ENCODE results near the gene BEST2.
"Not testable (repeated sequence)": the region's sequence is repeated elsewhere in the genome, so short reads cannot be mapped to it uniquely, and the experiment has no call there.

BEST2 gene

GRCh38 chr19:12751635-12752034 is at the start of gene BEST2:
Gene BEST2, plus strand, starts transcription at chr19:12751791. Its CDS starts 802 bp downstream, at chr19:12752593.
- no peak for DNase-seq

- DNase-seq, result no peak
These were observed 48.5 kb upstream of the BEST2 start for GRCh38 chr19:12703046-12703445.

GRCh38 chr19:12705169-12705568 is 46.4 kb upstream of the BEST2 start:
- DNase-seq, result no peak

DNA sequence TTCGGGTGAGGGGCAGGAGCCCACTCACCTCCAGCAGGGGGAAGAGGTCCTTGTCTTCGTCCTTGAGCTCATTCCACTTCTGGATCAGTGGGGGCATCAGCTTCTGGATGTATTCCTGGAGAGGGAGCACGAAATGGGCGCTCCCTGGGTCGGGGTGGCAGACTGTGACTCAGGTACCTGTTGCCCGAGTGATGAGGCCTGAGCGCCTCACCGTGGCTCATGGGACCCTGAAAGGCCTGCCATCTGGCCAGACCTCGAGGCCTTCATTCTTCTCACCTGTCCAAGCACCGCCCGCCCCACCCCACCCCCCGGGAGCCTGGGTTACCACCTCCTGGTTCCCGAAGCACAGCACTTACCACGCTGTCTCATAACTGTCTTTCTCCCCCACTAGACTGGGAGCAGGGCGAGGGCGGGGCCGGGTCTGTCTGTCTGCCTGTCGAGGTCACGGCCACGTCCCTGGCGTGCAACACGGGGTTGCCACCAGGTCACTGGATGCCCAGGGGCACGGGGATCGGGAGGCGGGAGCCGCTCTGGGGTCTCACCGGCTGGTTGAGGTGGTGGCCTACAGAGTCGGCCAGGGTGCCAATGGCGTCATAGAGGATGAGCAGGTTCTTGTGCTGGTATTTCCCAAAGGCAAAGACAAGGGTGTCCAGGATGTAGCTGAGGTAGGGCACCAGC is 45.8 kb upstream of the BEST2 start:
- no peak for DNase-seq

- no peak for DNase-seq
These were observed 45.3 kb upstream of the BEST2 start for GRCh38 chr19:12706332-12706718.

GRCh38 chr19:12708641-12709040 is 43.0 kb upstream of the BEST2 start:
- DNase-seq, result no peak

DNA sequence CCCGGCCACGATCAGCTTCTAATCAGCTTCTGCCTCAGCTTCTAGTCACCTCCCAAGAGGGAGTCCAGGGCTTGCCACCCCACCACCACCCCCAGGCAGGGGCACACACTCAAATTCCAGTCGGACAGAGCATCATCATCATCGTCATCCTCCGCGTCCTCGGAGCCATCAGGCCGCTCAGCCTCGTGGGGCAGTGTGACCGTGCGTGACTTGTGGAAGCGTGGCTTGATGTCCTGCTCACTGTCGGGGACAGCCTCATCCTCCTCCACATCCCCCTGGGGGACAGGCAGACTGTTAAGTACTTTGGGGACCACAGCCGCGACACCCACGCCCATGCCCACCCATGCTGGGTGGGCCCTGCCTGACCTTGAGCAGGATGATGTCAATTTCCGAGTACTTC is 40.4 kb upstream of the BEST2 start:
- DNase-seq, result no peak

DNA sequence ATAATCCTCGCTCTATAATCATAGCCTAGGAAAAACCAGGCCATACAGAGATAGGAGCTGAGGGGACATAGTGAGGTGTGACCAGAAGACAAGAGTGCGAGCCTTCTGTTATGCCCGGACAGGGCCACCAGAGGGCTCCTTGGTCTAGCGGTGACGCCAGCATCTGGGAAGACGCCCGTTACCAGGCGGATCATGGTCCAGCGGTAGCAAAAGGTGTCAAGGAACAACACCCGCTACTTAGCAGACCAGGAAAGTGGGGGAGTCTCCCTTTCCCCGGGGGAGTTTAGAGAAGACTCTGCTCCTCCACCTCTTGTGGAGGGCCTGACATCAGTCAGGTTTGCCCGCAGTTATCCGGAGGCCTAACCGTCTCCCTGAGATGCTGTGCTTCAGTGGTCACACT is 39.5 kb upstream of the BEST2 start:
- not testable (repeated sequence) for DNase-seq

GRCh38 chr19:12713304-12713703 is 38.3 kb upstream of the BEST2 start:
- DNase-seq, result not testable (repeated sequence)

DNA sequence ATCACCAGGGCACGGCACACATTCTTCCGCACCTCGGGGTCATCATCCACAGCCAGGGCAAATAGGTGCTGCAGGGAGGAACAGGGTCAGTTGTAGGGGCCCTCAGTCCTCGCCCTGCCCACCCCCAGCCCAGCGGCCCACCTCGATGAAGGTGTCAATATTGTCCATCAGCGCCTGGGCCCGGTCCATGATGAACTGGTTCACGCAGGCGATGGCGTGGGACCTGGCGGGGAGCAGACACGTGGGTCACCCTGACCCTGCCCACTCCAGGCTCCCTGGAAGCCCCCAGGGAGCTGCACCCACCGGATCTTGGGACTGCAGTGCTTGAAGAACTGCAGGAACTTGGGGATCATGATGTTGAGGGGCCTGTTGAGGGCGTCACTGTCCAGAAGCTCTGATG is 36.5 kb upstream of the BEST2 start:
- no peak for DNase-seq

DNA sequence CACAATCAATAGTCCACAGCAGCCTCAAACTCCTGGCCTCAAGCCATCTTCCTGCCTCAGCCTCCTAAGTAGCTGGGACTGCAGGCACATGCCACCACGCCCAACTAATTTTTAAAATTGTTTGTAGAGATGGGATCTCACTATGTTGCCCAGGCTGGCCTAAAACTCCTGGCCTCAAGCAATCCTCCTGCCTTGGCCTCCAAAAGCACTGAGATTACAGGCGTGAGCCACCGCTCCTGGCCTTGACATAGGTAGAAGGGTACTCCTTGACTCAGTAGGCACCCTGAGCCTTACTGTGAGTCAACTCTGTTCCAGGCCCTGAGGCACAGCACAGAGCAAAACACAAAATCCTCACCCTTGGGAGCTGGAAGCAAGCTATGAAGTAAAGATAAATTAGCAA is 35.7 kb upstream of the BEST2 start:
- DNase-seq, result no peak

GRCh38 chr19:12720296-12720695 is 31.3 kb upstream of the BEST2 start:
- no peak for DNase-seq

DNA sequence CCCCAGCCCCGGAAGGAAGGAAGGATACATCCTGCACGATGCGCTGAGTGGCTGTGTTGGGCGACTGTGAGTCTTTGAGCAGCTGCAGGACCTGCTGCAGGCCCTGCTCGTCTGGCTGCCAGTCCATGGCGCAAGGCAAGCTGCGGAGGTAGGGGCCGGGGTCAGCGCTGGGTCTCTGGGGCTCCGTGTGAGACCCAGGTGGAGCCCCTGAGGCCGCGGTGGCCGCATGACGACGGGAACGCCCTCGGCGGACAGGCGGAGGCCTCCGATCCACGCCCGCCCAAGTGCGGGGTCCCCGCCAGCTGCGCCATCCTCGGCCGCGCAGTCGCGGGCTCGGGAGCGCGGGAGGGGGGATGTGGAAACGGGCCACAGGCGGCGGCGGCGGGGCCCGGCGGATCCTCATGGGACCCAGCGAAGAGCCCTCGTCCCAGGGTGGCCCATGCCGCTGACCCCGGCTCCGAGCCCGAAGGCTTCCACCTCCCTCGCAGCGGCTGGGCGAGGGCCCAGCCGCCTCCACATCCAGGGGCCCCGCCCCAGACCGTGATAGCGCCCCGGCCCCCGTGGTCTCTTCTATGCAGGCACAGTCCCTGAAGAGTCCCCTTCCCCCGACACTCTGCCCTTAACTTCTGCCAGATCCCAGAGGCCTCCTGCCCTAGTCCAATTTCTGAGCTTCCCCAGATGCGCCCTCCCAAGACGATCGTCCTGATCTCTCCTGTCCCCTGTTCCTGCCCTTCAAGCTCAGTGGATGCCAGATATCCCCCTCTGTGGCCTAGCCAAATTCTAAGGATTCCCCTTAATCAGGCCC is 30.5 kb upstream of the BEST2 start:
- DNase-seq, result no peak

DNA sequence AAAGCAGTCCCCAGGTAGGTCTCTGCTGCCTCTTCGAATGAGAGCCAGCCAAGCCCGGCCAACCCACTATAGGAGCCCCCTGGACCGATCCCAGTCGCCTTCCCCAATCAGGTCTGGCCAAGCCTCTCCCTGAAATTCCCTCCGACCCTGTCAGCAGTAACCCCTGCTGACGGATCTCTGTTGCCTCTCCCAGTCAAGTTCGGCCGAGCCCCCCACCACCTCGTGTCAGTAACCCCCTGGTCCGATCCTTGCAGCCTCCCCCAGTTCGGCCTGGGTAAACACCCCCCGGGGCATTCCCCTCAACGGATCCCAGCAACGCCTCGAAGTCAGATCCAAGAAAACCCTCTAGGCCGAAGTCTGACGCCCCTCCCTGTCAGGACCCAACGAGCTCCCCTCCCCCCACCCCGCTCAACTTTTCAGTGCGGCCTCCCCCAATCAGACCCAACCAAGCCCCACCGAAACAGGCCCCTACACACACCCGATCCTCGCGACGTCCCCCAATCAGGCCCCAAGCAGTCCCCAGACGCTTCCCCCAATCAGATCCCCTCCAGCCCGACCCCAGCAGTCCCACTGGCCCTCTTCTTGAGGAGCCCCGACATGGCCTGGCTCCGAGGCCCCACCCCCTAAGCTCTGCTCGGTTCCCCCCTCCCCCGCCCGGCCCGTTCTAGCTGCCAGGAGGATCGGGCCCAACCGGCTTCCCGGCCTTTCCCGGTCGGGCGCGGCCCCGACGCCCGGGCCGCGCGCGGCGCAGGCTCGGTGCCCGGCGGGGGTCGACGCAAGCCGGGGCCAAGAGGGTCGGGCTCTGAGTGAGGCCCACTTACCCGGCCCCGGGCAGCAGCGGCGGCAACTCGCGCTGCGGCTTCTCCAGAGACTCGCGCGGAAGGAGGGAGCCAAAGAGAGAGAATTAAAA is 29.7 kb upstream of the BEST2 start:
- no peak for DNase-seq

DNA sequence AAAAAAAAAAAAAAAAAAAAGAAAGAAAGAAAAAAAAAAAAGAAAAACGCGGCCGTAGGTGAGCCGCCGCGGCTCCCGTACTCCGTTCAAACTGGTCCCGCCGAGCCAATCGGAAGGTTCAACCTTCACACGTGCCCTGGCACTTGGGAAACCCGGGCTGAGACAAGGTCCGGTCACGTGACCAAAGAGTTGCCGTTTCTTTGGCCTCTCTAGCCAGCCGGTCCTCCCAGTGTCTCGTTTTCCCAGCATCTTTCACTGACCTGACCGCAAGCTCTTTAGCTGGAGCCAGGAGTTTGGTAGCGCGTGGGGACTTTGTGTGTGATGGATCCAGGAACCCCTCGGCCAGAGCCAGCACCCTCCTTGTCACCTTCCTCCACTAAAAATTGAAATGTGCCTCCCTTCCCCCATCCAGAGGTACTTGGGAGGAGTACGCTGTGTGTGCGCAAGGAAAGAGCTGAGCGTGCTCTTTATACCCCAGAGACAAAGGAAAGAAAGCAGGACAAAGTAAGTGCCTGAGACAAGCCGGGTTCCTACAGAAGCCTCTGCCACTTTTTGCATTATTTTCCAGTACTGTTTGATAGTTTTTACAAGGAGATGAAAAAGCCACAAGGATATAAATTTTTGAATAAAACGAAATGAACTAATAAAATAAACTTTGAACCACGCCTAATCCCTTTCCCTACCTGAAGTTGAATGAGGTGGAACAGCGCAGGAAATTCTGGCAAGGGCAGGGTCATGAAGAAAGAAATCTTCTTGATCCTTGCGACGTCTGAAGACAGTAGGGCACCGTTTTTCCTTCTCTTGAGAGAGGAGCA is 28.8 kb upstream of the BEST2 start:
- DNase-seq, result no peak

DNA sequence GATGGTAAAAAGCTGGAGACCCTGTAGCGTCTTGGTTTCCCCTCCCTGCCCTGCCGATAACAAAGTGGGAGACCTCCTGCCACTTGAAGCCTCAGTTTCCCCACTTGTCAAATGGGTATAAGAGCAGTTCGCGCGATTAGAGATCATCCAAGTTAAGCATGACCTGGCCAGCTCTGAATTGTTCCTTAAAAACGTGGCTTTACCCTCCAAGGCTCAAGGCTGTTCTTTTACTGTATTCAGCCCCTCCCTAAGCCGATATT is 28.3 kb upstream of the BEST2 start:
- DNase-seq, result no peak

DNA sequence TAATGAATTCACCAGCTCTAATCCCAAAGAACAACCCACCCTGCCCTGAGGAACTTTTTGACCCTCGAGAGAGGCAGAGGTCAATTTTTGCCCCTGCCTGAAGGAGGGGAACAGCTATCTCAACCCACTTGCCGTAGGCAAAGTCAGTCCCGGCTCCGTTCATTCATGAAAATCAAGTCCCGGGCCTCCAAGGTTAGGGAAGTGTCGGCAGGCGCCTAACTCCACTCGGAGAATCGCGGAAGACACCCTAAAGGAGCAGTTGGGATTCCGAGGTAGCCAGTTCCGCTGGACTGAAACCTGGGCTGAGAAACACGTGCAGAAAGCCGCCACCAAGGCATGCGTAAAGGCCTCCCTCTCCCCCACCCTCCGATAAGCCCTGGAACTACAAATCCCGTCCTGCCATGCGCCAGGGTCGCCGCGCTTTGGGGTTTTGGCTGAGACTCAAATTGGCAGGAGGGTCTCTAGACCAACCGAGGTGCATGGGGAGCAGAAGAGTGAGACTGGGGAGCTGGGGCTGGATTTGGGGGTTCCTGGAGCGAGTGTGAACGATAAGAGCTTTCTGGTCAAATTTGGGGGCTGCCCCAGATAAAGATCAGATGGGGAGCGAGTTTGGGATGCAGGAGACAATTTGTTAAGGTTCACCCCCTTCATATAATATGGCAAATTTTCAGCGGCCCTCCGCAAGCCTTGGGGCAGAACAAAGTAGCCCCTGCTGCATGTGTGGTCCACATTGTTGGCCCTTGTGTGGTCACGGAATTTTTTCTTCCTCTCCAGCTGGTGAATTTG is 27.8 kb upstream of the BEST2 start, which contains the start of gene TNPO2:
Gene TNPO2, minus strand, starts transcription at position 292 of the 786 bp plus-strand sequence. CDS start 2,955 bp downstream, outside the sequence.
- DNase-seq, result no peak

GRCh38 chr19:12725612-12726011 is 26.0 kb upstream of the BEST2 start:
- DNase-seq, result not testable (repeated sequence)

DNA sequence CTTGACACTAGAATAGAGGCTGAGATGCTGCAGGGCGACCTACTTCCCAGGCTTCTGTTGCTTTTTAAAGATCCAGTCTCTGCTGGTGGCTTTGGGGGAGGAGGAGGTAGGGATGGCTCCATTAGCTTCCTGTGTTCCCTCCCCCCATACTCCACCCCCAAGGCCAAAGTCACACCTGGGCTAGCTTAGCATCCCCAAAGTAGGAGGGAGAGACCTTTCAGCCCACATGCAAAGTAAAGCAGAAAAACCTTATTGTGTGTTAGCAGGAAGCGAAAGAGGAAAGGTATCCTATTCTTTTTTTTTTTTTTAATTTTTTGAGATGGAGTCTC is 24.6 kb upstream of the BEST2 start:
- DNase-seq, result no peak

DNA sequence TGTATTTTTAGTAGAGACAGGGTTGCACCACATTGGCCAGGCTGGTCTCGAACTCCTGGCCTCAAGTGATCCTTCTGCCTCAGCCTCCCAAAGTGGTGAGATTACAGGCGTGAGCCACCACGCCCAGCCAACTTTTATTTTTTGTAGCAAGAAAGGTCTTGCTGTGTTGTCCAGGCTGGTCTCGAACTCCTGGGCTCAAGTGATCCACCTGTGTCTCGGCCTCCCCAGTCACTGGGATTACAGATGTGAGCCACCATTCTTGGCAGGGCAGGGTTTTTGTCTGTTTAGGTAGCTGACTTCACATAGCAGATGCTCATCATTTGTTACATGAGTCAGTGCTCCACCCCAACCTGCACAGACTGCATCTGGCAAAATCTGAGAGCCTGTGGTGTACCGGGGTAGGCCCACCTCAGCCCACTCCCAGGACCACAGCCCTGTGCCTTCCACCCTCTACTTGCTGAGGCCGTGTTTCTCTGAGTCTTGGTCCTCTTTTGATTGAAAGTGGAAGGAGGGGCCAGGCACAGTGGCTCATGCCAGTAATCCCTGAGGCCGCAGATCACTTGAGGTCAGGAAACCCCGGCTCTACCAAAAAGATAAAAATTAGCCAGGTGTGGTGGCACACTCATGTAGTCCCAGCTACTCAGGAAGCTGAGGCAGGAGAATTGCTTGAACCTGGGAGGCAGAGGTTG is 23.7 kb upstream of the BEST2 start:
- no peak for DNase-seq

DNA sequence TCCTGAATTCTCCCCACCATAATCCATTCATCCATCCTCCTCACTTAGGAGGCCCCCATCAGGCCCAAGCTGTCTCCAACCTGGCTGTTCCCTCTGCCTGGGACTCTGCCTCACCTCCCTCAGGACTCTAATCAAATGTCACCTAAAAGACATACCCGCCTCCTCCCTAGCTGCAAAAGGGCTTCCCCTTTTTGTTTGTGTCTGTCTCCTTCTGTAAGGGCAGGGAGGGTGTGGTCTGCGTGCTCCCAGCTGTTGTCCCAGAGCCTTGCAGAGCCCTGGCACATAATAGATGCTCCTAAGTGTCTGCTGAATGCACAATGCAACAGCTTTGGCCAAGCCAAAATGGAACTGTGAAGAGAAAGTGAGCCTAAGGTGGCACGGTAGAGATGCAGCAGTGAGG is 21.5 kb upstream of the BEST2 start:
- no peak for DNase-seq
